Tibial artery (tissue), 4 donors: Measurements from ENCODE around the gene ARHGEF39.

Experiments used
- DNase-seq, 2 donors: peaks; one replicate each; pipeline ENCODE4 v3.0.0-alpha.2; 2019
- H3K27ac ChIP-seq, 2 donors: fragments of 200-600 bp; sonication (generic) in 1 of 2; 1 replicate in 1 of 2; 2 replicates in 1 of 2; pipeline ENCODE4 v1.5.1; 2018 to 2019; ENCODE audit warnings: mild to moderate bottlenecking in 1 of 2
- H3K27me3 ChIP-seq, 2 donors: fragments of 200-600 bp; sonication (generic) in 1 of 2; one replicate each; pipeline versions ENCODE4 v1.5.1 to v1.6.0; 2016 to 2019
- H3K36me3 ChIP-seq, 3 donors: fragments of 200-600 bp; sonication (generic) in 2 of 3; one replicate each; pipeline ENCODE4 v1.5.1; 2016 to 2019; ENCODE audit warnings: mild to moderate bottlenecking in 2 of 3
- H3K4me1 ChIP-seq, 4 donors: fragments of 200-600 bp; sonication (generic) in 2 of 4; 1 replicate in 3 of 4; 2 replicates in 1 of 4; pipeline ENCODE4 v1.5.1; 2016 to 2019
- H3K4me3 ChIP-seq, 2 donors: fragments of 200-600 bp; sonication (generic) in 1 of 2; 1 replicate in 1 of 2; 2 replicates in 1 of 2; pipeline ENCODE4 v1.5.1; 2018 to 2019; ENCODE audit warnings: mild to moderate bottlenecking in 2 of 2
- H3K9me3 ChIP-seq, 3 donors: fragments of 200-600 bp; sonication (generic) in 1 of 3; one replicate each; pipeline ENCODE4 v1.5.1; 2016 to 2019
- CTCF ChIP-seq, 2 experiments: fragments of 200-600 bp in 1 of 2; fragments of 450-650 bp in 1 of 2; IDR thresholded peaks; one replicate each; pipeline ENCODE4 v1.5.1; 2017 to 2019; ENCODE audit warnings: antibody characterized with exemption in 2 of 2, mild to moderate bottlenecking in 1 of 2, moderate library complexity in 1 of 2
- intact Hi-C: fragments of 100-400 bp; cut with DNase I; formaldehyde crosslinking; loops from one replicate; pipeline ENCODE4 v1.15.0; 2023; ENCODE audit warnings: low total_unique reads

The ARHGEF39 gene

DNA sequence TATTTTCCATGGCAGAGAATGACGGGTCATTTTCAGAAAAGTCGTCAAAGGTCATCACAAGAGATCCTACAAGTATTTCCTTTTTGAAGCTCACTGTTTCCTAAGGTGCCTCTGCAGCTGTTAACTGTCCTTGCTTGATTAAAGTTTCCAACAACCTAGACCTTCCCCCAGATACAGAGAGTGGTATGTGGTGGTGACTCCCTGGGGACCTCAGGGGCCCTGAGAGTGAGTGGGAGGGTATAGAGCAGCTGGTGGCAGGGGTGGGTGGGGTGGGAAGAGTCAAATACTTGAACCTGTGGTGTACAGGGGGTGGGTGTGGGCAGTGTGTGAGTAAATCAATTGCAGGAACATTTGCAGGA is 45.2 kb downstream of the ARHGEF39 start:
- Histone ChIP-seq H3K4me3 (no peak overlapping the region), H3K36me3 (no peaks in the 10 kb centered on the region), H3K27me3 (peaks cover 0 to 12% of the 10 kb centered on the region in 2 donors), H3K9me3 (no peaks in the 10 kb centered on the region), H3K27ac (no peak overlapping the region), H3K4me1 (peaks cover 0 to 11% (median 10%) of the 10 kb centered on the region in 4 donors)
- intact Hi-C loops, result no loop called here
- no peak for TF ChIP-seq CTCF (IDR thresholded peaks at IDR 0.05)
- DNase-seq, result no peak

- H3K9me3 ChIP-seq, result no peaks in the 10 kb centered on the region
- H3K4me1 ChIP-seq, result peaks cover 0 to 11% (median 10%) of the 10 kb centered on the region in 4 donors
- no peak for TF ChIP-seq CTCF (IDR thresholded peaks at IDR 0.05)
- no peak overlapping the region for H3K4me3 ChIP-seq
- no peak overlapping the region for H3K27ac ChIP-seq
- DNase-seq, result no peak
- no peaks in the 10 kb centered on the region for H3K36me3 ChIP-seq
- peaks cover 0 to 12% of the 10 kb centered on the region in 2 donors for H3K27me3 ChIP-seq
- intact Hi-C loops, result no loop called here
Measured at GRCh38 chr9:35618854-35619799, 45.9 kb downstream of the ARHGEF39 start.

DNA sequence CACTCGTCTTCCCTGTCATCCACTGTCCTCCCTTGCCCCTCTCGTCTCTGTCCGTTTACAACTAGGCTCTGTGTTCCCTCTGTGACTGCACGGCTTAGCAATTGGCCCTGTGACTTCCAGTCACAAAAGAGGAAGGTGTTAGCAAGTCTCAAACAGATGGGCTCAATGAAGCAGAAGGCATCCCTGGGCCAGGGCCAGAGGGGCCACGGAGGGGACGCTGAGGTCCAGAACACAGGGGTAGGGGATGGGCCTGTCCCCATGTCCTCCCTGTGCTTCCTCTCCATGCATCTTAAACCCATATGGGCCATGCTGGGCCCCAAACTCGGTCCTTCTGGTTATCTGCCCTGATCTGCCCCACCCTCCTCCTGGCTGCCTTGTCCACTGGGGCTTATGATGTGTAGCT is 46.7 kb downstream of the ARHGEF39 start, which contains the start of gene CD72:
TSS of gene CD72 (minus strand) at position 89 of the 403 bp plus-strand sequence. CDS start 110 bp downstream, outside the sequence.
- H3K9me3 ChIP-seq, result no peaks in the 10 kb centered on the region
- no peaks in the 10 kb centered on the region for H3K36me3 ChIP-seq
- peak within 1 kb of the TSS; percentile 32 to 53 for H3K4me3 ChIP-seq
- DNase-seq, result no peak
- peaks cover 0 to 12% of the 10 kb centered on the region in 2 donors for H3K27me3 ChIP-seq
- peaks cover 0 to 11% (median 10%) of the 10 kb centered on the region in 4 donors for H3K4me1 ChIP-seq
- H3K27ac ChIP-seq, result no peak within 1 kb of the TSS
- TF ChIP-seq CTCF (IDR thresholded peaks at IDR 0.05), result no peak
- intact Hi-C loops, result no loop called here

- H3K36me3 ChIP-seq, result no peaks in the 10 kb centered on the region
- H3K9me3 ChIP-seq, result no peaks in the 10 kb centered on the region
- no peak overlapping the region for H3K27ac ChIP-seq
- peak overlapping the region; percentile 32 to 53 for H3K4me3 ChIP-seq
- peaks cover 0 to 12% of the 10 kb centered on the region in 2 donors for H3K27me3 ChIP-seq
- peaks cover 0 to 11% (median 10%) of the 10 kb centered on the region in 4 donors for H3K4me1 ChIP-seq
- intact Hi-C loops, result no loop called here
- no peak for DNase-seq
- no peak for TF ChIP-seq CTCF (IDR thresholded peaks at IDR 0.05)
Measured at GRCh38 chr9:35617548-35617947, 47.4 kb downstream of the ARHGEF39 start.

DNA sequence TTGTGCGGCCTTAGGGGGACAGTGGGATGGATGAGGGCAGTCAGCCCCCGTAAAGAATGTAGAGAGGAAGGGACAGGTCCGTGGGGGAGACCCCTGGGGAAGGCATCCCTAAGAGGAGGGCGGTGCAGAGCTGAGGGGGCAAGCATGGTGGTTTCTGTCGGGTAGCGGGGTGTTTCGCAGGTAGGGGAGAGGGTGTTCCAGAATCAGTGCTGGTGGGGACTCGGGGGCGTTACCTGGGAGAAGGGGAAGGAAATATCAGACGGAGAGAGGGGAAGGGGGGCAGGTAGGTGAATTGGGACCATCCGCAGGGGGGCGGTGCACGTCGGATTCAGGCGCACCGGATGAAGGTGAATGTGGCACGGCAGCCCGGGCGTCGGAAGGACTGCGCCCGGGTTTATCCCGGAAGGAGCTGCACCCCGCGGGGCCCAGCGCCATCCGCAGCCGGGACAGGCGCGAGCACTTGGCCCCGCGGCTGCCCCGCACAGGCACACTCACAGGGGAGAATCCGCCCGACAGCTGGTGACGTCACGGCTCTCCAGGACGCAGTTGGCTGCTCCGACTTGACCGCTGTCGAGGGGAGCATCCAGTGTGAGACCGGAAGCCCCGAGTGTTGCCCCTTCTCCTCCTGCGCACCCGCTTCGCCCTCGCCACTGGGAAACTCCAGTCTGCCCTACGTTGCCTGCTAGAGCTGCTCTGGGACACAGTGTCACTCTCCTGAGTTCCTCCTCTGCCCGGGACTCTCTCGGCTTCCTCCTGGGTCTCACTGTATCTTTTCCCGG is 48.1 kb downstream of the ARHGEF39 start:
- H3K27me3 ChIP-seq, result peaks cover 0 to 12% of the 10 kb centered on the region in 2 donors
- peak; percentile 66 to 84 for DNase-seq
- H3K27ac ChIP-seq, result no peak overlapping the region
- H3K9me3 ChIP-seq, result no peaks in the 10 kb centered on the region
- H3K4me3 ChIP-seq, result peak overlapping the region; percentile 32 to 53
- intact Hi-C loops, result no loop called here
- TF ChIP-seq CTCF (IDR thresholded peaks at IDR 0.05), result no peak
- H3K4me1 ChIP-seq, result peaks cover 0 to 11% (median 10%) of the 10 kb centered on the region in 4 donors
- no peaks in the 10 kb centered on the region for H3K36me3 ChIP-seq
